ENCODE measurements around the gene CENPQ. TPM values are rescaled to one million over a fixed set of nuclear protein-coding genes. Genes with fewer than 3 reads are reported as not detected.
A peak's percentile ranks its signal among the peaks of the same experiment; 100 is the strongest.

The CENPQ gene
- total RNA-seq, 1 experiment from 2014 or later, result 30.0 TPM

DNA sequence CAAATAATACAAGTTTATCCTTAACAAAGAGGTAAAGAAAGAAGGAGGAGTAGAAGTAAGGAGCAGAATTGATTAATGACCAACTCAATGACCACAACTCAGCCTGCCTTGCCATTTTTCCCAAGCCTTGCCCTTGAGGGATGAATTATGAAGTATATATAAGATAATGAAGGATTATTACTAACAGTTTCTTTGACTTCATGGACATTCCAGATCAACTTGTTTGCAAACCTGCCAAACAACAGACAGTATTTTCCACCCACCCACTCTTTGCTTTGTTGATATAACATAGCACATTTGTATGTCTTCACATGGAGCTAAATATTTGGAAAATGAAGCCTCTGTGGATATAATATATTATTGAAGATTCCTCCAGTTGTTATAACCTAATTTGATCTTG, 77.4 kb downstream of the CENPQ start:
- no peak for DNase-seq (ENCODE audit: low read depth)

DNA sequence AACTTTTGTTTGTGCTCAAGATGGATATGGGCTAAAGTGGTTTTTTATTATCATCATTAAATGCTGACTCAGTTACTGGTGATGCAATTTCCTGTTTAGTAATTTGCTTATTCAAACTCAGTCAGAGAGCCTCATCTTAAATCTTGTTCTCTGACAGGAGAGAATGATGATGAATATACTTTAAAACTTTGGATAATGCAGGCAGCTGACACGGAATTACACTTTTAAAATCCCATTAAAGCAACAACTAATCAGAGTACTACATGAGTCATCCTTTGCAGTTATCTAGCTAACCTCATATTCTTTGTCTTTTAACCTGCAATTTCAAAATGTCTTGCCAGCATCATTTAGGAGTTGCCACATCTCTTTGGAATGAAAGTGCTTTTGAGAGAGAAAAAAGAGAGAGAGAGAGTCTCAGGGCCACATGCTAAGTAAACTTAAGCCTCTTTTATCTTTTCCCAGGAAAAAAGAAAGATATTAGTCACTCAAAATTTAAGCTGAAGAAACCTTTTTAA, 78.1 kb downstream of the CENPQ start:
- DNase-seq (ENCODE audit: low read depth), result peak; percentile 90

GRCh38 chr6:49541936-49542335, 78.8 kb downstream of the CENPQ start:
- peak; percentile 26 for DNase-seq (ENCODE audit: low read depth)

Other genes with a start within 250 kb of the CENPQ start
- gene MMUT, start 117 bp upstream of the CENPQ start, total RNA-seq (2014; rRNA removed), result 10.0 and 13.9 TPM in 2 replicates
- gene GLYATL3, start 36.6 kb downstream of the CENPQ start, total RNA-seq (2014; rRNA removed), result not detected in 2 replicates
- 4.5 and 6.5 TPM in 2 replicates for gene C6orf141, start 87.3 kb downstream of the CENPQ start, total RNA-seq (2014; rRNA removed)
- not detected in 2 replicates for gene RHAG, start 173.5 kb downstream of the CENPQ start, total RNA-seq (2014; rRNA removed)